Body of pancreas (tissue), 4 donors: Measurements from ENCODE around the gene C3orf33. TPM values are rescaled to one million over a fixed set of nuclear protein-coding genes. Genes with fewer than 3 reads are reported as not detected.
A peak's percentile ranks its signal among the peaks of the same experiment; 100 is the strongest.
"Not testable (repeated sequence)": the region's sequence is repeated elsewhere in the genome, so short reads cannot be mapped to it uniquely, and the experiment has no call there.

ENCODE experiments used
- ATAC-seq: fragments of 150-250 bp; one replicate; pipeline ENCODE4 v1.9.1; 2016
- DNase-seq, 4 donors: peaks; one replicate each; pipeline ENCODE4 v3.0.0-alpha.2; 2019
- H3K27ac ChIP-seq, 4 donors: fragments of 200-600 bp; sonication (generic); 1 replicate in 3 of 4; 2 replicates in 1 of 4; pipeline versions ENCODE4 v1.5.1 to v1.6.1; 2016 to 2019; ENCODE audit warnings: mild to moderate bottlenecking in 1 of 4, mixed read lengths in 1 of 4, moderate library complexity in 1 of 4
- H3K27me3 ChIP-seq, 2 donors: fragments of 200-600 bp; sonication (generic); one replicate each; pipeline ENCODE4 v1.6.0; 2016; ENCODE audit warnings: mild to moderate bottlenecking in 1 of 2
- H3K36me3 ChIP-seq, 2 donors: fragments of 200-600 bp; sonication (generic); replicated peaks in 1 of 2; 2 replicates each; pipeline ENCODE4 v1.5.1; 2016; ENCODE audit warnings: low read depth in 2 of 2; ENCODE audit not compliant: insufficient read depth in 1 of 2
- H3K4me1 ChIP-seq: fragments of 200-600 bp; sonication (generic); one replicate; pipeline ENCODE4 v1.6.0; 2016
- H3K4me3 ChIP-seq, 2 donors: fragments of 200-600 bp; sonication (generic); 1 replicate in 1 of 2; 2 replicates in 1 of 2; pipeline ENCODE4 v1.5.1; 2016 to 2019
- H3K9me3 ChIP-seq, 3 donors: fragments of 200-600 bp; sonication (generic); 1 replicate in 2 of 3; 2 replicates in 1 of 3; pipeline ENCODE4 v1.5.1; 2016
- CTCF ChIP-seq, 7 experiments: fragments of 450-650 bp in 4 of 7; fragments of 200-600 bp in 3 of 7; sonication (generic) in 3 of 7; IDR thresholded peaks; one replicate each; pipeline ENCODE4 v1.5.1; 2016 to 2019; ENCODE audit warnings: antibody characterized with exemption in 7 of 7
- POLR2A ChIP-seq, 3 donors: fragments of 450-650 bp; IDR thresholded peaks; one replicate each; pipeline ENCODE4 v1.6.1; 2016; ENCODE audit warnings: antibody characterized with exemption in 3 of 3, mild to moderate bottlenecking in 2 of 3
- WGBS, 2 donors: methylation state at CpG; one replicate each; pipeline ENCODE4 v1.1.5; 2017; 5-methylcytosine and 5-hydroxymethylcytosine counted together
- intact Hi-C: fragments of 100-400 bp; cut with DNase I; formaldehyde crosslinking; loops from one replicate; pipeline ENCODE4 v1.15.1; 2023
- total RNA-seq, 2 donors: library from RNA; depleted of rRNA; stranded (reverse); fragments of >200 nt; gene quantifications; one replicate each; pipeline ENCODE4 v1.1.0, GENCODE V29; 2016

Gene C3orf33
- total RNA-seq, 2 donors from 2014 or later, result 4.9 to 14.8 TPM

GRCh38 chr3:155815030-155815545, 9.0 kb upstream of the C3orf33 start:
- no peak for TF ChIP-seq CTCF (IDR thresholded peaks at IDR 0.05)
- TF ChIP-seq POLR2A (IDR thresholded peaks at IDR 0.05), result no peak
- no peaks in the 10 kb centered on the region for H3K9me3 ChIP-seq

GRCh38 chr3:155813224-155813623, 7.1 kb upstream of the C3orf33 start:
- DNase-seq, H3K36me3 ChIP-seq, H3K4me1 ChIP-seq, H3K27me3 ChIP-seq, H3K4me3 ChIP-seq, H3K9me3 ChIP-seq, H3K27ac ChIP-seq, intact Hi-C loops, ATAC-seq: not testable (repeated sequence)

More at GRCh38 chr3:155815030-155815545, 9.0 kb upstream of the C3orf33 start:
- Histone ChIP-seq H3K27me3 (no peaks in the 10 kb centered on the region), H3K27ac (no peak overlapping the region), H3K36me3 (no peaks in the 10 kb centered on the region), H3K4me3 (no peak overlapping the region), H3K4me1 (no peaks in the 10 kb centered on the region)
- intact Hi-C loops, result no loop called here
- ATAC-seq, result no peak
- no peak for DNase-seq

- Histone ChIP-seq H3K4me1 (peaks cover 14% of the 10 kb centered on the region), H3K4me3 (no peak overlapping the region), H3K9me3 (no peaks in the 10 kb centered on the region), H3K36me3 (no peaks in the 10 kb centered on the region), H3K27me3 (no peaks in the 10 kb centered on the region), H3K27ac (no peak overlapping the region)
- no peak for ATAC-seq
- TF ChIP-seq CTCF (IDR thresholded peaks at IDR 0.05) (no peak), POLR2A (IDR thresholded peaks at IDR 0.05) (no peak)
- intact Hi-C loops, result no loop called here
- DNase-seq, result no peak
Observed at GRCh38 chr3:155809181-155809580, 3.1 kb upstream of the C3orf33 start.

GRCh38 chr3:155807823-155808222, 1.7 kb upstream of the C3orf33 start:
- TF ChIP-seq POLR2A (IDR thresholded peaks at IDR 0.05), result no peak
- no peak for TF ChIP-seq CTCF (IDR thresholded peaks at IDR 0.05)
- ATAC-seq (no peak), DNase-seq (no peak)
- Histone ChIP-seq H3K36me3 (no peaks in the 10 kb centered on the region), H3K27me3 (no peaks in the 10 kb centered on the region), H3K4me1 (peaks cover 14% of the 10 kb centered on the region), H3K27ac (no peak overlapping the region), H3K9me3 (no peaks in the 10 kb centered on the region), H3K4me3 (no peak overlapping the region)
- intact Hi-C loops, result no loop called here
- 57 to 63% methylated on average over 2 of the region's 2 CpGs for WGBS, 2 donors

- TF ChIP-seq CTCF (IDR thresholded peaks at IDR 0.05) (no peak), POLR2A (IDR thresholded peaks at IDR 0.05) (peak in 1 of 3 donors; percentile 39)
- Histone ChIP-seq H3K27me3 (no peaks in the 10 kb centered on the region), H3K36me3 (peaks cover 0 to 5% of the 10 kb centered on the region in 2 donors), H3K27ac (peak overlapping the region; percentile 73 to 83 (median 78)), H3K4me1 (peaks cover 14% of the 10 kb centered on the region), H3K9me3 (no peaks in the 10 kb centered on the region), H3K4me3 (peak overlapping the region; percentile 25 to 65)
- WGBS, 2 donors, result 21 to 25% methylated on average over 15 of the region's 15 CpGs
- ATAC-seq (peak; percentile 71), DNase-seq (peak; percentile 56 to 65 (median 60))
- intact Hi-C loops, result no loop called here
Observed at GRCh38 chr3:155805204-155805801, 775 bp downstream of the C3orf33 start.
